Endothelial cell of umbilical vein (primary cell): ENCODE data around the gene ATG13. TPM values are rescaled to one million over a fixed set of nuclear protein-coding genes. Genes with fewer than 3 reads are reported as not detected.

Experiments
- BruUV-seq: library from RNA; stranded (reverse); fragments of 400-500 nt; replicated peaks from 2 replicates; lab custom pipeline; 2021; lab: Mats Ljungman, UMichigan
- CTCF ChIA-PET: fragments of 300-600, 350-600 bp; sonication (Branson Sonifier 250); formaldehyde crosslinking; loops from one replicate; lab custom pipeline; 2021; ENCODE audit warnings: antibody characterized with exemption, inconsistent platforms; lab: Charles Lee
- POLR2A ChIA-PET: fragments of 300-600, 350-600 bp; sonication (Branson Sonifier 250); formaldehyde crosslinking; loops from one replicate; lab custom pipeline; 2021; ENCODE audit warnings: antibody characterized with exemption, inconsistent platforms; lab: Charles Lee
- DNase-seq: peaks from one replicate; pipeline ENCODE4 v3.0.0-alpha.2; 2011; ENCODE audit warnings: low read depth, low spot score
- FAIRE-seq: peaks from 2 replicates; lab custom pipeline; 2011; peaks lifted over from hg19 to GRCh38; lab: Jason Lieb, UNC
- H2AFZ ChIP-seq: 2 replicates; pipeline ENCODE4 v1.6.0; 2012; ENCODE audit warnings: low read depth, low read length, control low read depth, inconsistent platforms
- H3K27ac ChIP-seq: 2 replicates; pipeline ENCODE4 v1.5.1; 2011; ENCODE audit warnings: low read depth, mild to moderate bottlenecking, control low read depth, low read length, moderate library complexity; ENCODE audit not compliant: insufficient read depth
- H3K27me3 ChIP-seq, 2 experiments: 2 replicates each; pipeline versions ENCODE4 v1.6.0 to v1.6.1; 2011; ENCODE audit warnings: low read length in 2 of 2, mixed read lengths in 1 of 2; ENCODE audit not compliant: control insufficient read depth in 2 of 2, insufficient read depth in 2 of 2
- H3K36me3 ChIP-seq, 2 experiments: 2 replicates in 1 of 2; 3 replicates in 1 of 2; pipeline ENCODE4 v1.5.1; 2011; ENCODE audit warnings: low read length in 2 of 2, mild to moderate bottlenecking in 1 of 2, moderate library complexity in 1 of 2; ENCODE audit not compliant: control insufficient read depth in 2 of 2, insufficient read depth in 2 of 2; ENCODE audit errors: extremely low read depth in 1 of 2
- H3K4me1 ChIP-seq: 3 replicates; pipeline ENCODE4 v1.5.1; 2011; ENCODE audit warnings: mild to moderate bottlenecking, low read length; ENCODE audit not compliant: control insufficient read depth, insufficient read depth; ENCODE audit errors: extremely low read depth
- H3K4me2 ChIP-seq: 2 replicates; pipeline ENCODE4 v1.6.1; 2011; ENCODE audit warnings: low read length, control low read depth, mixed read lengths; ENCODE audit not compliant: insufficient read depth
- H3K4me3 ChIP-seq, 3 experiments: fragments of 200-600 bp in 1 of 3; sonication (generic), shearing (Covaris generic) in 1 of 3; replicated peaks in 1 of 3; 2 replicates each; pipeline ENCODE4 v1.5.1; 2011 to 2016; ENCODE audit warnings: control low read depth in 3 of 3, low read length in 3 of 3, mild to moderate bottlenecking in 2 of 3, inconsistent platforms in 1 of 3, low read depth in 1 of 3, moderate library complexity in 1 of 3; ENCODE audit not compliant: insufficient read depth in 1 of 3
- H3K79me2 ChIP-seq: 2 replicates; pipeline ENCODE4 v1.6.0; 2012; ENCODE audit warnings: low read length, inconsistent platforms; ENCODE audit not compliant: control insufficient read depth, insufficient read depth
- H3K9ac ChIP-seq: replicated peaks from 2 replicates; pipeline ENCODE3; 2011; ENCODE audit warnings: low read length, control low read depth; ENCODE audit not compliant: insufficient read depth; ENCODE audit errors: extremely low read depth
- H3K9me1 ChIP-seq: replicated peaks from 3 replicates; pipeline ENCODE4 v1.6.0; 2011; ENCODE audit warnings: mild to moderate bottlenecking, low read length; ENCODE audit not compliant: control insufficient read depth, insufficient read depth; ENCODE audit errors: extremely low read depth
- H3K9me3 ChIP-seq: replicated peaks from 2 replicates; pipeline ENCODE4 v1.5.1; 2012; ENCODE audit warnings: low read length, inconsistent platforms; ENCODE audit not compliant: control insufficient read depth, insufficient read depth
- H4K20me1 ChIP-seq: replicated peaks from 2 replicates; pipeline ENCODE3; 2011; ENCODE audit warnings: mild to moderate bottlenecking, low read length; ENCODE audit not compliant: control insufficient read depth, insufficient read depth; ENCODE audit errors: extremely low read depth
- EZH2 ChIP-seq: IDR thresholded peaks from 2 replicates; pipeline ENCODE4 v1.6.1; 2012; ENCODE audit warnings: borderline replicate concordance, low read depth, mild to moderate bottlenecking, moderate library complexity, low read length, inconsistent platforms; ENCODE audit not compliant: severe bottlenecking
- FOS ChIP-seq: IDR thresholded peaks from 2 replicates; pipeline ENCODE4 v1.6.1; 2011; ENCODE audit warnings: mild to moderate bottlenecking, low read length, moderate library complexity, borderline replicate concordance; ENCODE audit not compliant: insufficient read depth
- GATA2 ChIP-seq: IDR thresholded peaks from 2 replicates; pipeline ENCODE4 v1.7.0; 2011; ENCODE audit warnings: low read depth, mild to moderate bottlenecking, moderate library complexity, mixed read lengths, low read length; ENCODE audit not compliant: insufficient read length, insufficient read depth
- JUN ChIP-seq: IDR thresholded peaks from 2 replicates; pipeline ENCODE4 v1.6.1; 2011; ENCODE audit warnings: borderline replicate concordance, low read depth; ENCODE audit not compliant: insufficient read length, insufficient read depth
- MYC ChIP-seq: IDR thresholded peaks from one replicate; pipeline ENCODE4 v1.6.1; 2011; ENCODE audit warnings: mild to moderate bottlenecking, low read depth, low read length
- POLR2A ChIP-seq: IDR thresholded peaks from 2 replicates; pipeline ENCODE4 v1.6.1; 2012; ENCODE audit warnings: low read depth, mild to moderate bottlenecking, control low read depth, low read length
- POLR2AphosphoS5 ChIP-seq: IDR thresholded peaks from 2 replicates; pipeline ENCODE4 v1.6.1; 2012; ENCODE audit warnings: low read depth, mild to moderate bottlenecking, control low read depth, low read length, moderate library complexity; ENCODE audit not compliant: insufficient read depth
- dilution Hi-C: fragments of 300-500 bp; cut with MboI; formaldehyde crosslinking; loops from one replicate; pipeline ENCODE4 v1.15.0; 2019; ENCODE audit warnings: low sequenced_read_pairs; ENCODE audit not compliant: extremely low pct_ligation_motif_present
- intact Hi-C: fragments of 100-400 bp; cut with micrococcal nuclease; formaldehyde crosslinking; loops from one replicate; pipeline ENCODE4 v1.10.0; 2022
- polyA plus RNA-seq, 4 experiments: library from polyadenylated mRNA; depleted of rRNA in 3 of 4; stranded (reverse) in 3 of 4; unstranded in 1 of 4; fragments of >200 nt; gene quantifications; 2 replicates each; pipeline versions ENCODE4 v1.2.1 to v1.2.3, GENCODE V29; 2011 to 2012; ENCODE audit warnings: missing spikeins in 1 of 4
- total RNA-seq: library from RNA; stranded (reverse); gene quantifications from 2 replicates; pipeline ENCODE4 v1.2.3, GENCODE V29; 2021
- TF ChIP-seq, protein P1 (sequence below): IDR thresholded peaks from 2 replicates; pipeline ENCODE4 v1.6.1; 2011; ENCODE audit not compliant: insufficient read depth, insufficient read length
- TF ChIP-seq, protein P2 (sequence below), 2 donors: IDR thresholded peaks; 1 replicate in 1 of 2; 2 replicates in 1 of 2; pipeline ENCODE4 v1.5.1; 2011; ENCODE audit warnings: low read length in 2 of 2, mild to moderate bottlenecking in 2 of 2, moderate library complexity in 2 of 2, control low read depth in 1 of 2, inconsistent platforms in 1 of 2, low read depth in 1 of 2; ENCODE audit not compliant: insufficient read depth in 1 of 2; ENCODE audit errors: extremely low read depth in 1 of 2

Gene ATG13
- total and polyA plus RNA-seq, 2 donors (not counting 3 experiments of a cell fraction or from before 2014, with no cell fraction given): 60.1 to 66.5 TPM

DNA sequence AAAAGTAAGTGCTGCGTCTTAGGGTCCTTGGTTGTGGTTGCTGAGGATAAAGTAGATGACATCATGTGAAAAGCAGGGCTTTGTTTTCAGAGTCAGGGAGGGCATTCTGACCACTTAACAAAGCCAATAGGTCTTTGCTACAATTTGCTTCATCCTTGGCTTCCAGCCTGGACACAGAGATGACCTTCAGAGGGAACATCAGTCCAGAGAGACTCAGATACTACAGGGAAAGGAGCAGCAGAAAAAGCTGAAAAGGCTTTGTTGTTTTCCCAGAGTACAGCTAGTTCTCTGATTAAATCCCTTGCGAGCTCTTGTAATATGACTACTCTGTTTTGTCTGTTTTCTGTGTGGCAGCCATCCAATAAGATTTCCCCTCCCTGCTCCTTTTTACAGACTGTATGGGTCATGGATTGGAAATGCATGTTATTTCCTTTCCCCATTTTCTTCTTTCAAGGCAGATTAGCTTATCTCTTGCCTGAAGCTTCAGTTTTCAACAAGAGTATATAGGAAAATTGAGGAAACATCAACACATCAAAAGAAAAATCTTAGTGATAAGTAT lies 31.9 kb downstream of the ATG13 start:
- H3K9ac ChIP-seq: peak overlapping the region; percentile 97
- no peak for TF ChIP-seq MYC
- TF ChIP-seq, protein P1, sequence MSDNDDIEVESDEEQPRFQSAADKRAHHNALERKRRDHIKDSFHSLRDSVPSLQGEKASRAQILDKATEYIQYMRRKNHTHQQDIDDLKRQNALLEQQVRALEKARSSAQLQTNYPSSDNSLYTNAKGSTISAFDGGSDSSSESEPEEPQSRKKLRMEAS: no peak
- TF ChIP-seq FOS: peak; percentile 37
- peak; percentile 55 for TF ChIP-seq POLR2AphosphoS5
- TF ChIP-seq, protein P2, sequence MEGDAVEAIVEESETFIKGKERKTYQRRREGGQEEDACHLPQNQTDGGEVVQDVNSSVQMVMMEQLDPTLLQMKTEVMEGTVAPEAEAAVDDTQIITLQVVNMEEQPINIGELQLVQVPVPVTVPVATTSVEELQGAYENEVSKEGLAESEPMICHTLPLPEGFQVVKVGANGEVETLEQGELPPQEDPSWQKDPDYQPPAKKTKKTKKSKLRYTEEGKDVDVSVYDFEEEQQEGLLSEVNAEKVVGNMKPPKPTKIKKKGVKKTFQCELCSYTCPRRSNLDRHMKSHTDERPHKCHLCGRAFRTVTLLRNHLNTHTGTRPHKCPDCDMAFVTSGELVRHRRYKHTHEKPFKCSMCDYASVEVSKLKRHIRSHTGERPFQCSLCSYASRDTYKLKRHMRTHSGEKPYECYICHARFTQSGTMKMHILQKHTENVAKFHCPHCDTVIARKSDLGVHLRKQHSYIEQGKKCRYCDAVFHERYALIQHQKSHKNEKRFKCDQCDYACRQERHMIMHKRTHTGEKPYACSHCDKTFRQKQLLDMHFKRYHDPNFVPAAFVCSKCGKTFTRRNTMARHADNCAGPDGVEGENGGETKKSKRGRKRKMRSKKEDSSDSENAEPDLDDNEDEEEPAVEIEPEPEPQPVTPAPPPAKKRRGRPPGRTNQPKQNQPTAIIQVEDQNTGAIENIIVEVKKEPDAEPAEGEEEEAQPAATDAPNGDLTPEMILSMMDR (IDR thresholded peaks at IDR 0.05; ENCODE audit: extremely low read depth in 1 of 2, insufficient read depth in 1 of 2, low read depth in 1 of 2, low read length in 2 of 2): no peak
- no peak for TF ChIP-seq POLR2A
- peak; percentile 80 for TF ChIP-seq GATA2
- peak; percentile 52 for TF ChIP-seq JUN
- TF ChIP-seq EZH2: no peak
- H3K27ac ChIP-seq: peak overlapping the region; percentile 99
- H3K27me3 ChIP-seq: no peaks in the 10 kb centered on the region
- peak; percentile 98 for DNase-seq
- no peaks in the 10 kb centered on the region for H3K9me1 ChIP-seq
- H3K79me2 ChIP-seq: no peaks in the 10 kb centered on the region
- H3K4me1 ChIP-seq: peaks cover 29% of the 10 kb centered on the region
- peak overlapping the region; percentile 58 for H2AFZ ChIP-seq
- H3K9me3 ChIP-seq: no peaks in the 10 kb centered on the region
- H3K4me3 ChIP-seq: peak overlapping the region in 1 of 3 experiments; percentile 51
- FAIRE-seq: peak; percentile 98
- H3K4me2 ChIP-seq: peak overlapping the region; percentile 71
- ChIA-PET CTCF (interaction anchor here (0.7 to 1.8 kb wide), 10 partner anchors 10 to 257 kb away, joined by 3 to 6 read pairs (median 4); partner anchors contain the start of gene ATG13), POLR2A (interaction anchor here (0.5 to 1.3 kb wide), 4 partner anchors 31 to 257 kb away, joined by 3 to 6 read pairs (median 3); partner anchors contain the start of gene CHRM4)
- H4K20me1 ChIP-seq: no peaks in the 10 kb centered on the region
- TSS peak; percentile 100 for BruUV-seq
- intact Hi-C loops: loop anchor here (1.0 kb wide), 2 partner anchors 32 to 51 kb away; partner anchors contain the start of genes ARHGAP1, ATG13 and HARBI1
- H3K36me3 ChIP-seq: peaks cover 0 to 18% of the 10 kb centered on the region in 2 experiments
- dilution Hi-C loops: no loop called here
